ENCODE results near the gene APLNR. TPM values are rescaled to one million over a fixed set of nuclear protein-coding genes. Genes with fewer than 3 reads are reported as not detected.

APLNR gene
- total RNA-seq, 1 donor: not detected

- no peak overlapping the region for H3K4me3 ChIP-seq (ENCODE audit: low read depth, low read length)
- no peak for DNase-seq (ENCODE audit: low read depth)
- TF ChIP-seq CTCF (IDR thresholded peaks at IDR 0.05; ENCODE audit: insufficient read depth, low read length): no peak
Observed at GRCh38 chr11:57231539-57232253, 5.4 kb downstream of the APLNR start.

DNA sequence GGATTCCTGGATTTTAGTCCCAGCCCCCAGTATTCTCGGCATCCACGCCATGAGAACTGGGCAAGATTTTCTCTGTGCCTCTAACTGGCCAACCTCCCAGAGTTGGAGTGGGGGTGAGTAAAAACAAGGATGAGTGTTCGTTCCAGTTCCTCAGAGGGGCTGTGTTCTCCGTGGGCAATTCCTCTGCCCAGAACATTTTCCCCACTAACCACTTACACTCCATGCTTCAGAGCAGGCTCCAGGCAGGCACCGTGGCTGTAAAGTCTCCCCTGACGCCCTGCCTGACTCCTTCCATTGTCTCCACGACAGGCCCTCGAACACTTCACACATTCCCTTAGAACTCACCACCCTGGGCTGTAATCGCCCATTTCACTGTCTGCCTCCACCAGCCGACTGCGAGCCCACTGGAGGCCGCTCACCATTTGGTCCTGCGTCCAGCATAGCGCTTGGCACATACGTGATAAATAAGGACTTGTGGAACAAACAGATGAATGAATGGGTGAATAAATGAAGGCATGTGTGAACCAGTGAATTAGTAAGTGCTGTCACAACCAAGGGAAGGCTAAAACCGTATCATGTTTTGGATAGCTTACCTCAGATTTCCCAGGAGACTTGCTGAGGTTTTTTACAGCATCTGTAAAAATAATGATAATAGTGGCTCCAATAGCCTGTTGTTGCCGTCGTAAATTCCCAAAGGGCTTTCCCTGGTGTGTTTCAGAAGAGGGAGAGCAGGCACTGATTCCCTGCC, 6.1 kb downstream of the APLNR start:
- H3K4me3 ChIP-seq (ENCODE audit: low read depth, low read length): no peak overlapping the region
- peak; percentile 28 for DNase-seq (ENCODE audit: low read depth)
- TF ChIP-seq CTCF (IDR thresholded peaks at IDR 0.05; ENCODE audit: insufficient read depth, low read length): no peak

GRCh38 chr11:57230316-57230715, 6.7 kb downstream of the APLNR start:
- TF ChIP-seq CTCF (IDR thresholded peaks at IDR 0.05; ENCODE audit: insufficient read depth, low read length): no peak

GRCh38 chr11:57228600-57228999, 8.4 kb downstream of the APLNR start:
- no peak for TF ChIP-seq CTCF (IDR thresholded peaks at IDR 0.05; ENCODE audit: insufficient read depth, low read length)

More at GRCh38 chr11:57230316-57230715, 6.7 kb downstream of the APLNR start:
- no peak for DNase-seq (ENCODE audit: low read depth)
- H3K4me3 ChIP-seq (ENCODE audit: low read depth, low read length): no peak overlapping the region

GRCh38 chr11:57224537-57224936, 12.5 kb downstream of the APLNR start:
- peak; percentile 13 for DNase-seq (ENCODE audit: low read depth)
- no peak for TF ChIP-seq CTCF (IDR thresholded peaks at IDR 0.05; ENCODE audit: insufficient read depth, low read length)
- H3K4me3 ChIP-seq (ENCODE audit: low read depth, low read length): no peak overlapping the region

More at GRCh38 chr11:57228600-57228999, 8.4 kb downstream of the APLNR start:
- H3K4me3 ChIP-seq (ENCODE audit: low read depth, low read length): no peak overlapping the region
- DNase-seq (ENCODE audit: low read depth): no peak

DNA sequence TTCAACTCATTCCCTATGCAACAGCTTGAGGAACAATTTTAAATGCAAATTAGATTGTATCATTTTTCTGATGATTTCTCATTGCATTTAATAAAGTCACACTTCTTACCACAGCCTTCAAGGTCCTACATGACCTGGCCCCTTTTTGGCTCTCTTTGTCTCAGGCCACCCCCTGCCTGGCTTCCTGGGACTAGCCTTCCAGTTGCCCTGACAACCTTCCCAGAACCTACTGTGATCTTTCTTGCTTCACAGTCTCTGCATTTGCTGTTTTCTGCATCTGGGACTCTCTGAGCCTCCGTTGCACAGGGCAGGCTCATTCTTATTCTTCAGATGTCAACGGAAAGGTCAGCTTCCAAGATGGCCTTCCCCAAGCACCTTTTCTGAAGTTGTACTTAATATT, 12.9 kb downstream of the APLNR start:
- H3K4me3 ChIP-seq (ENCODE audit: low read depth, low read length): no peak overlapping the region
- TF ChIP-seq CTCF (IDR thresholded peaks at IDR 0.05; ENCODE audit: insufficient read depth, low read length): no peak
- no peak for DNase-seq (ENCODE audit: low read depth)
